ENCODE measurements around the gene CNGB1.
"Not testable (repeated sequence)": the region's sequence is repeated elsewhere in the genome, so short reads cannot be mapped to it uniquely, and the experiment has no call there.

CNGB1 gene

DNA sequence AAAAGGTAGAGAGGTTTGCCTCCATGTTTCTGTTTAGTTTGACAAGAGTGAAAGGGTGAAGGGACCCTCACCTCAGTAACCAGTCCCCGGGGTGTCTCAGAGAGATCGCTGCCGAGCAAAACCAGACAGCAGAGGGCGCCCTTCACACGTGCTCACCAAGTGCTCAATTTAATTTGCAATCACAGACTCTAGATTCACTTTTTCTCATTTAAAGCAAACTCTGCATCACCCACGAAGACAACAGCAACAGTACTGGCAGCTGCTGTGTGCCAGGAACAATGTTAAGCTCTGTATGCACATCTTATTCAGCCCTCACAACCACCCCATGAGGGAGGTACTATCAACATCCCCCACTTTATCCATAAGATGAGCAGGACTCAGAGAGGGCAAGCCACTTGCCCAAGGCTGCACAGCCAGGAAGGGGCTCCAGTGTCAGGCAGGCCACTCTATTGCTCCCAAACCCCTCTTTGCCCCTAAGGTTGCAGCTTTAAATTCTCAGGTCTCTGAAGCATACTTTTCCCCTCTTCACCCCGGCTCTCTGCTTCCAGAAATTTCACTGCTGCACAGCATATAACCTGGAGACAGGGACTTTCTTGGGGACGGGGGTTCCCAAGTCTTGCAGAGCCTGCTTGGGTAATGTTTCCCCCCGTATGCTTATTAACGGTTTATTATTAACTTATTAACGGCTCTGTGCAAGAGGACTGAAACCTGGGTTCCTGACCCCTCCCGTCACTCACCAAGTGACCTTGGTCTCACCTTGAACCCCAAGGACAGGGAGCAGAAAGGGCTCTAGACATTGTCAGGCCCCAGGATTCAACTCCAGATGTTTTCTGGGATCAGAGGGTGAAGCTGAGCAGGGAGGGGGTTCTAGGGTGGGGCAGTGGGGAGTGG is 70.9 kb downstream of the CNGB1 start:
- peak; percentile 82 for DNase-seq

DNA sequence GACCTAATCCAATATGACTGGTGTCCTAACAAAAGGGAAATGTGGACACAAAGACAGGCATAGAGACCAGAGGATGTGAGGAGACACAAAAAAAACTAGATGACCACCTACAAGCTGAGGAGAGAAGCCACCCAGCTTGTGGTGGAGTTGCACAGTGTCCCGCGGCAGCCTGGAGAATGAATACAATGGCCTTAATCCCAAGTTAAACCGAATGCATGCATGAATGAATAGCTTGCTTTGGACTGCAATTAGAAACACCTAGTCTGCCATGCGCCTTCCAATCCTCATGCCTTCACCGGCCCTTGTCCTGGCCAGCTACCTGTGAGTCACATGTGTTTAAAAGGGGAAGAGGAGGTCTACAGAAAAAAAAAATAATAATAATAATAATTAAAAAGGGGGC is 72.0 kb downstream of the CNGB1 start:
- DNase-seq = no peak

DNA sequence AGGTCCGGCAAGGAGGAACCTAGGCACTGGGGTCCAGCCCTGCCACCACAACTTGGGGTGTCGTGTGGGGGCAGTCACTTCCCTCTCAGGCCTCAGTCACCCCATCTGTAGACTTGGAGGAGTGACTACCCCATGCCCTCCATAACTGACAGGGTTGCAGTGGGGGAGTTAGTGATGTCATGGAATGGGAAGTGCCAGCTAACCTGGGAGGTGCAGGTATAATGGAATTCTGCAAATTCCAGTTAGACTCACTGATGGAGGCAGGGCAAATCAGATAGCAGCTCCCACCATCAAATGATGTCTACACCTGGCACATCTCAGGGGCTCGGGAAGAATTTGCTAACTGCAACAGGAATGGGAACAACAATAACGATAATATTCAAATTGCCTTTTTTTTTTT is 72.9 kb downstream of the CNGB1 start:
- no peak for DNase-seq

DNA sequence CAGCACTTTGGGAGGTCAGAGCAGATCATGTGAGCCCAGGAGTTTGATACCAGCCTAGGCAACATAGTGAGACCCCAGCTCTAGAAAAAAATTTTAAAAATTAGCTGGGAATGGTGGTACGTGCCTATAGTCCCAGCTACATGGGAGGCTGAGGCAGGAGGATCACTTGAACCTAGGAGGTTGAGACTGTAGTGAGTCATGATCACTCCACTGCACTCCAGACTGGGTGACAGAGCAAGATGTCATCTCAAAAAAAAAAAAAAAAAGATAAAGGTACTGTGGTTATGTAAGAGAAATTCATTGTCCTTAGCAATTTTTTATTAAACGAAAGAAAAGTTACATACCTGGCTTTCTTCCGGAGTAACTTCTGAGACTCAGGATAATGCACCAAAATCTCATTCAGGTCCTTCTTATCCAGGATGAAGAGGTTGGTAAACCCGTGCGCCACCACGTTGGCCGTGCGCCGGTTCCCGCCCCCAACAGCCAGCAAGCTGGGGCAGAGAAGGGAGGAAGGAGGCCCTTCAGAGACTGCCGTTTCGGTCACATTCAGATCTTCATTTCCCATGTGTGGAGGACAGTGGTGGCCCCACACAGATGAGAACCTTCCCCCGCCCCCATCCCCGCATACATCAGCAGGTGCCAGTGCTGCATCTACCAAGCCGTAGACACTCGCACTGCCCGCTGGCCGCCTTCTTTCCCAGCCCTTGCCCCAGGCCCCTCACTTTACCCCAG is 73.7 kb downstream of the CNGB1 start:
- no peak for DNase-seq

DNA sequence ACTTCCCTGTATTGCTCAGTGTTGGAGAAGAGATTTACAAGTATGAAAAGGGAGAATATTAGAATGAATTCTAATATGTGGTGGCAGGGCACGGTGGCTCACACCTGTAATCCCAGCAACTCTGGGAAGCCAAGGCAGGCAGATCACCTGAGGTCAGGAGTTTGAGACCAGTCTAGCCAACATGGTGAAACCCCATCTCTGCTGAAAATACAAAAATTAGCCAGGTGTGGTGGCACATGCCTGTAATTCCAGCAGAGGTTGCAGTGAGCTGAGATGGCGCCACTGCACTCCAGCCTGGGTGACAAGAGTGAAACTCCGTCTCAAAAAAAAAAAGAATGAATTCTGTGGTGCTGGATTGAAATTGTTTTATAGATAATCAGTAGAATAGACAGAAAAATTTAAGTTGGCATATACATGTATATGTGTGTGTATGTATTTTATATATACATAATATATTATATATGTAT is 75.8 kb downstream of the CNGB1 start:
- not testable (repeated sequence) for DNase-seq

DNA sequence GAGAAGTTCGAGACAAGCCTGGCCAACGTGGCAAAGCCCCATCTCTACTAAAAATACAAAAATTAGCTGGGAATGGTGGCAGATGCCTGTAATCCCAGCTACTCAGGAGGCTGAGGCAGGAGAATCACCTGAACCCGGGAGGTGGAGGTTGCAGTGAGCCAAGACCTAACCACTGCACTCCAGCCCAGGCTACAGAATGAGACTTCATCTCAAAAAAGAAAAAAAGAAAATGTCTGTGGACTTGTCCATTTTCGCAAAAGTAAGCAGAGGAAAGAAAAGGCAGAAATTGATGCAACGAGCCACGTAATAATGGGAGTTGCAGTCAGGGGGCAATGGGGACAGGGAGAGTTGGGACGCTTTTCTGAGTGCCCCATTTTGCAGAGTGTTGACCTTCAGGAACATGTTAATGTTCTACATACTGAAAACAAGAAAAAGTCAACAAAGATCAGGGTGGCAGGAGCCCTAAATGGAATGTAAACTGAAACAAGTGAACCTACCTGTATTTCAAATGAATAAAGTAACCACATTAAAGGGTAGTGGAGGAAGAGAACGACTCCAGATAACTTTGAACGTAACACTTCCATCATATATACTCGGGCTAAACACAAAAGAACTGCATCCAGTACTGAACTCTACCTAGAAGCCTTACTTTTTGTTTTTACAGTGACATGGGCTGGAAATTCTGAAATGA is 76.4 kb downstream of the CNGB1 start:
- DNase-seq = no peak

DNA sequence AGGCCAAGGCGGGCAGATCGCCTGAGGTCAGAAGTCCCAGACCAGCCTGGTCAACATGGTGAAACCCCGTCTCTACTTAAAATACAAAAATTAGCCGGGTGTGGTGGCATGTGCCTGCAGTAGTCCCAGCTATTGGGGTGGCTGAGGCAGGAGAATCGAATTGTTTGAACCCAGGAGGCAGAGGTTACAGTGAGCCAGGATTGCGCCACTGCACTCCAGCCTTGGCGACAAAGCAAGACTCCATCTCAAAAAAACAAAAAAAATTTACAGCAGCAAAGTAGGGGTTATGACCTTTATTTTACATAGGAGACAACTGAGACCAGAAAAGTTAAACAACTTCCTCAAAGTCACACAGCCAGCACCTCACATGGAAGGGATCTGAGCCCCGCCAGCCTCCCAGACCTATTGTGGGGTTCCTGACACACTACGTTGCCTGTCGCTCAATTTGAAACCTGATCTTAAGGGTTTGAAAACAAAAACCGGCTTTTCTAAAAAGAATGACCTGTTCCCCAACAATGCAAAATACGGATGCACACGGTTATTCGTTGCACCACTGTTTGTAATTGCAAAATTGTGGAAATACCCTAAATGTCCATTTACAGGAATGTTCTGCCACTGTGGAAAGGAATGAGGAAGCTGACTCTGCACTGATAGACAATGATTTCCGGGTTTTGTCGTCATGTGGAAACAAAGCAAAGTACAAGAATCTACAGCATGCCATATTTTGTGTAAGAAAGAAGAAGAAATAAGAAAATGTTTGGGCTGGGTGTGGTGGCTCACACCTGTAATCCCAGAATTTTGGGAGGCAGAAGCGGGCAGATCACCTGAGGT is 77.2 kb downstream of the CNGB1 start:
- peak; percentile 29 for DNase-seq

DNA sequence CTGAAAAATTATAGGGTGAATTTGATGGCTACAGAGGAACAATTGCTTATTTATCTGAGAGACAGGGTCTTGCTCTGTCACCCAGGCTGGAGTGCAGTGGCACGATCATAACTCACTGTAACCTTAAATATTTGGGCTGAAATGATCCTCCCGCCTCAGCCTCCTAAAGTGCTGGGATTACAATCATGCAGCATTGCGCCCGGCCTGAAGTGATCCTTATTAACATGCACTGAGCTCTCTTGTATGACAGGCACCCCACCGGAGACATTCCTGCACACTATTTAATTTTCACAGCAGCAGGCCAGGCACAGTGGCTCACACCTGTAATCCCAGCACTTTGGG is 77.7 kb downstream of the CNGB1 start:
- DNase-seq = no peak

DNA sequence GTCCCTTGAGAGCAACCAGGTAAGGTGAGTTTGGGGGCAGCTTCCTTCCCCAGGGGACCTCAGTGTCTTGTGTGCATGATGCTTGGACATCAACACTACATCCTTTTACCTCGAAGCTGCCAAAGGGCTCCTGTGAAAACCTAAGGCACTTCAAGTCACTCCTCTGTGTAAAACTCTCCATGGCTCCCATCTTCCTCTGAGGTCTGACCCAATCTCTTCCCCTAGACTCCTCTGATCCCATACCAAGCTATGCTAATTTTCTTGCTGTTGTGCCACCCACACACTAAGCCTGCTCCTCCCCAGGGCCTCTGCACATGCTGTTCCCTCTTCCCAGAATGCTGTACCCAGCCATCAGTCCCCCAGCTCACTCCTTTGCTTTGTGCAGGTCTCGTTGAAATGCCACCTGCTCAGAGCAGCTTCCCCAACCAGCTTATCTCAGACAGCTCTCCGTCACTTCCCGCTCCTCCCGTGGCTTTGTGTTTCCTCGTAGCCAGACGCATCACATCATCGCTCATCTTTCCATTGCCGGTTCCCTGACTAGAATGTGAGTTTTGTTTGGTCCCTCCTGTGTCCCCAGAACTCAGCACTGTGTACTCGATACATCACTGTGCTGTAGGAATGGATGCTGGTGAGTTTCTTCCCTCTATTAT is 78.4 kb downstream of the CNGB1 start:
- no peak for DNase-seq

DNA sequence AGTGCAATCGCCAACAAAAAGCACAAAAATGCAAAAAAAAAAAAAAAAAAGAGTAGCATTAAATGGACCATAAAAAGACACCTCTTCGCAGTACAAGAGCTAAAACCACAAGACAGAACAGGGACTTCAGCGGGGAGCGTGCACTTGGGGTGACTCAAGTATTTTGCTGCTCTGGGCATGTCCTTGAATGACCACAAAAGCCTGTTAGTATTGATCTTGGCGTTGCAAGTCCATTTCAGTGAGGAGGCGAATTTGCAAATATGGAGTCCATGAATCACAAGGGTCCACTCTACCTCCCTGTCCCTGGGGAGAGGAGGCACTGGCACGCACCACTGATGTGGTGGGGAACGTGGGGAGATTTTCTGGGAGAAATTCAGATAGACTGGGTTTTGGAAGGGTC is 78.9 kb downstream of the CNGB1 start:
- no peak for DNase-seq

DNA sequence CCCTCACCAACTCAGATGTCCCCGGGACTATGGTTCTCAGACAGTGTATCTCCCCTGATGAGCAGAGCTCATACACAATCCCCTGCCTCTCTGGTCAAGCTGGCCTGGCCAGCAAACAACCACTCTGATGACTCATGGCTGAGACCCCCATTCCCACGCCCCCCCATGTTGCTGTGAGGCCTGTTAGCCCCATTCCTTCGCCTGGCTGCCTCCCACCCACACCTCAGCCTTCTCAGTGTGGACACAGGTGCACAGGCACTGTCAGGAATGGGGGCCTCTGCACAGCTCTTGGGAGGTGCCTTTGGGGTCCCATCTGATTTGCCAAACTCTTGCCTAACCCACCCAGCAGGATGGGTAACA is 80.2 kb downstream of the CNGB1 start:
- DNase-seq = no peak

DNA sequence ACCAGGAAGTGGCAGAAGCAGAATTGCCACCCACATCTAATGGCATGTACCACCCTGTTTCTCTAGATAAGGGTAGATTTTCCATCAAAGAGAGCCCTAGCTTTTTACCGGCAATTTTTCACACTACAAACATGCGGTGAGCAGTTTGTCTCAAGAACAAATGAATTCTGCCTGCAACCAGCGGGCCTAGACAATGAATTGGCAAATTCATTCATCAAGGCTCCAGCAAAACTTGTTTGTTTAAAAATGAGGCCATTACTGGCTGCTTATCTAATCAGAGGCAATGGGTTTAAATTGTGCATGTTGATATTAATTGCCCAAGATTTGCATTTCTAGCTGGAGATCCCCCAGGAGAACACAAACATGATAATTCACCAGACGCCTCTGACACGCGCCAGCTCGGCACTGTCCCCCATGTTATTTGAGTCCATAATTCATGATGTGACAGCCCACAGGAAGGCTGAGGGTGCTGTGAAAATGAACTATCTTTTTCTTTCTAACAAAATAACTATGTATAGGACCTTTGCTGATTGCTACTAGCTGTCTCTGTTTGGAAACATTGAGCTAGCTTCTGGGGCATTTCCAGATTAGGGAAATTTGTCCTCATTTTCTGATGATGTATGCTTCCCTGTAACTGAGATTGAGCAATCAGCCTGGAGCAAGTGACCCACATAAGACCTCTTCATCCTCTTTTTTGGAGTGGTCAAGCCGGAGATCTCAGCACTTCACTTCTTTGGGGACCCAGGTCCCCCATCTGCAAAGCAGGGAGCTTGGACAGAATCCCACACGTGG is 80.8 kb downstream of the CNGB1 start:
- DNase-seq = no peak

DNA sequence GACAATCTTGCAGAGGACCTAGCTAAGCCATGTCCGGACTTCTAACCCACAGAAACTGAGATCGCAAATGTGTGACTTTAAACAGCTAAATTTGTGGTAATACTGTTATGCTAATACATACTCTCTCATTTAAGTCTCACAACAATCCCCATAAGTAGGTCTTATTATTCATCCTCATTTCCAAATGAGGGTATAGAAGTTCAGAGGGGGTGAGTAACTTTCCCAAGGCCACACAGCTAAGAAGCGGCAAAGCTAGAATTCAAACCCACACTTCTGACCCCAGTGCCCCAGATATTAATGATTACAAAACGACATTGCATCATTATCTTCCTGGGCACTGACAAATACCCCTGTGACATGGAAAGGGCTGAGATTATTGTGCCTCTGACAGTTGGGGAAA is 81.4 kb downstream of the CNGB1 start:
- no peak for DNase-seq

DNA sequence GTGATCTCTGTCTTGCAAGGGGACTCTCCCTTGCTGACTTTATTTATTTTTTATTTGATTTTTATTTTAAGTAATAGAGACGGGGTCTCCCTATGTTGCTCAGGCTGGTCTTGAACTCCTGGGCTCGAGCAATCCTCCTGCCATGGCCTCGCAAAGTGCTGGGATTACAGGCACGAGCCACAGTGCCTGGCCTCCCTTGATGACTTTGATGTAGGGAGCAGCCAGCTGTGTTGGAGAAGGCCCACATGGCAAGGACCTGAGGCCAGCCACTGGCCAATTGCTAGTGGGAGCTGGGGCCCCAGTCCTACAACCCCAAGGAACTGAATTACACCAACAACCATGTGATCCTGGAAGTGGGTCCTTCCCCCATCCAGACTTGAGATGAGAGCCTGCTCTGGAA is 81.8 kb downstream of the CNGB1 start:
- DNase-seq = no peak

DNA sequence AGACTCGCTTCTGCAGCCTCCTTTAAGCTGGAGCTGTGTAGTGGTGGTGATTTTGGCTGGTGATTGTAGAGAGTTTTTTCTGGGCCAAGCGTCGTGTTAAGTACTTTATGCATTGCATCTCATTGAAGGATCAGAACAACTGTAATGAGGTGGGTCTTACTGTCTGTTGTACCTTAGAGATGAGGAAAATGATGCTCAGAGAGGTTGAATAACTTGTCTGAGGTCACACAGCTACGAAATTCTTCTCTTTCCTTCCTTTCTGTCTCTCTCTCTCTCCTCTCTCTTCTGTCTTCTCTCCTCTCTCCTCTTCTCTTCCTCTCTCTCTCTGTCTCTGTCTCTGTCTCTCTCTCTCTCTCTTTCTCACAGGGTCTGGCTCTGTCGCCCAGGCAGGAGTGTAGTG is 82.8 kb downstream of the CNGB1 start:
- DNase-seq = no peak

DNA sequence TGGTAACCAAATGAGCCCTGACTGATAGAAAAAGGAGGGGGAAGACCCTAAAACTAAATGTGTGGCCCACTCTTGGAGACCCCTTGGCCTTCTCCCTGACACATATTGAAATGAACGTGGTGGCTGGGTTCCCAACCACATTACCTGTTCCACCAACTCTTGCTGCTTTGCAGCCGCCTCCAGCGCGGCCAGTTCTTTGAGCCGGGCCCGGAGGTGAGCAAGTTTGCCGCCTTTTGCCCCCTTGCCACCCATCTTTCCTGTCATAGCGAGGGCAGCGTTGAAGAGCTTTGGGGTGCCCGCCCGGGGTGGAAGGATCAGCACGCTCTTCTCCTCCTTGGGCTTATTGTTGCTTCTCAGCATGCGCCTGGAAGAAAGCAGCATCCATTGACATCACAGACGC is 83.2 kb downstream of the CNGB1 start:
- DNase-seq = no peak

DNA sequence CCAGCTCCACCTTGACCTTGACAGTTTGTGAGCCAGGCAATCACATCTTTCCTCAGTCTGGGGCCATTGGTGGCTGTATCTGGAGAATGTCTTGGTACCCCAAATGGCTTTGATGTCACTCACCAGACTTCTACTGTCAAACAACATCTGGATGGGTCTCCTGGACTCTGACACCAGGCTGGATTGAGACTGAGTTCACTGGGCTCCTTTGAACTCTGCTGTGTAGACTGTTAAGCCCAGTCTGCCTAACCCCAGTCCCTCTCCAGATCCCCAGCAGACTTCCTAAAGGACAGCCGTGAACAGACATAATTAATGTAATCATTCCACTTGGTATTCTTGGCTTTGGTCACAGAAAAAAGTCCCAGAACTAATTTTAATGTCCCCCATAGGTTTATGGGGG is 84.5 kb downstream of the CNGB1 start:
- no peak for DNase-seq

DNA sequence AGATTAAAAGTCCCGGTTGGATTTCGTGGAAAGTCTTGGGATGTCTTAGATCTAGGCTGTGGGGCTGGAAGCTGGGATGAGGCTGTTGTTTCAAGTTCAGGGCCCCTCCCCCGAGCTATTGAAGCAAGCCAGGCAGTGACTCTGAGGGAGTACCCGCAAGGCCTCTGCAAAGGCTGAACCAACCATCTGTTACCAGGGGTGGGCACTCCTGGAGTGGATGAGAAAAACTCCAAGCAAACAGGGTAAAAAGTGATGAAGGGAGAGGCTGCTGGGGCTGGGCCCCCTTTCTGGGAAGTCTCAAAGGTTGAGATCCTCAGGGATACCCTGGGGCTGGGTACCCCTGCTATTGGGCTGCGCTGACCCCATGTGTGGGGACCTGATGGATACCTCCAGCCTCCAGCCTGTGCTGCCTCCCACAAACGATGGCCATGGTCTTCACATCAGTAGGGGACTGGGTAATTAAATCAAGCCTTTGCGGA is 86.2 kb downstream of the CNGB1 start:
- no peak for DNase-seq

DNA sequence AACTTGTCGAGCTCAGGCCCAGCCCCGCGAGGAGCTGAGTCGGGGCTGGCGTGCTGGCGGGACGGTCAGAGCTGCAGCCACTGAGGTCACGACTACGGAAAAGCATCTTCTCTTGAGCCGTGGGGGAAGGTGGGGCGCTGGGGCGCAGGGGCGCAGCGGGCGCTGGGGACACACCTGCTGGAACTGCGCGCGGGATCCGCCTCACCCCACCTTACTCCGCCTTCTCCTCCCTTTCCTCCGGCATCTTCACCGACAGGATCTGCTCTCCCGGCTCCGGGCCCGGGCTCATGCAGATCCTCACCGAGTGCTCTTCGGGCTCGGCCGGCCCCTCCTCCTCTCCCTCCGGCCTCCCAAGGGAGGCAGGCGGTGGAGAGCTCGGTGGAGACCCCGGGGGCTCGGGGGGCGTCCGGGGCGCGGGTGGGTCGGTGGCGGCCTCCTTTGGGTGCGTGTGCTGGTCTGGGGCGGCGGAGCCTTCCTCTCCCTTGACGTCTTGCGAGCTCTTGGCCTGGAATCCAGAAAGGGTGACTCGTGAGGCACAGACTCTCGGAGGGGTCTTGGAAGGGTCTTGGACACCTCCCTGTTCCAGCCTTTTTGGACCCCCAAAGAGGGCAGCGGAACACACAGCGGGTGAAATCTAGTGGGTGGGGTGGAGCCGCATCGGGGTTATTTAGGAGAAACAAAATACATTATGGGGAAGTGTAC is 86.8 kb downstream of the CNGB1 start:
- DNase-seq = no peak

DNA sequence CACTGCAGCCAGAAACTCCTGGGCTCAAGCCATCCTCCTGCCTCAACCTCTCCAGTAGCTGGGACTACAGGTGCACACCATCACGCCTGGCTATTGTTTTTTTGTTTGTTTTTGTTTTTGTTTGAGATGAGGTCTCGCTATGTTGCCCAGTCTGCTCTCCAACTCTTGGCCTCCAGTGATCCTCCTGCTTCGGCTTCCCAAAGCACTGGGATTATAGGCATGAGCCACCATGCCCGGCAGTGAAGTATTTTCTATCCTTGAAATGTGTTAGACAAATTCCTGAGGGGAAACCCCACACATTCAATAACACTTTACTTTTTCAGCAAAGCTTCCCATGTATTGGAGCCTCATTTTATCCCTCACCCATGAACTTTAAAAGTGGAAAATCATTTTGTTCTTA is 87.4 kb downstream of the CNGB1 start:
- no peak for DNase-seq

DNA sequence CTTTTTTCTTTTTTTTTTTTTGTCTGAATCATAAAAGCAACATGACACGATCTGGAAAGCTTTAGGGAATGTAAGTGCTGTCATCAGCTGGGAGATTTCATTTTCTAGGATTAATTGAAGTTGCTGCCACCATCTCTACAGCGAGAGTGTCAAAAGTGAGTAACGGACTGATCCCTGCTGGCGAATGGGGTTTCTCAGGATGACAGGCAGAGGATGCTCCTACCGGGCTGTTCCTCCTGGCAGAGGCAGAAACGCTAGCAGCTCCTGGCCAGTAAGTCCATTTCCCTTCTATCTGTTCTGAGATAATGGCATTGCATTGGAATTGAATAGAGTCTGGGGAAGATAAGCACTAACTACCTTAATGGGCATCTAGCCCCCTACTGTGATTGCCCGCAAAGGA is 88.1 kb downstream of the CNGB1 start:
- DNase-seq = no peak

Data from CD4-positive, alpha-beta T cell treated with Interleukin-17A for 1 hour (primary cell).